Kidney (tissue), 14 donors: ENCODE measurements around the gene NSMF. TPM values are rescaled to one million over a fixed set of nuclear protein-coding genes. Genes with fewer than 3 reads are reported as not detected.
A peak's percentile ranks its signal among the peaks of the same experiment; 100 is the strongest.

Experiments
- DNase-seq, 5 donors: peaks; one replicate each; pipeline ENCODE4 v3.0.0-alpha.2; 2013 to 2020
- FAIRE-seq: peaks from 2 replicates; lab custom pipeline; 2012; peaks lifted over from hg19 to GRCh38; lab: Jason Lieb, UNC
- H3K27ac ChIP-seq, 2 donors: one replicate each; pipeline ENCODE4 v1.7.0; 2013; ENCODE audit warnings: low read depth in 2 of 2, low read length in 2 of 2, inconsistent platforms in 1 of 2
- H3K27me3 ChIP-seq: one replicate; pipeline ENCODE4 v1.7.1; 2013; ENCODE audit warnings: low read length, inconsistent platforms; ENCODE audit not compliant: control insufficient read depth, insufficient read depth
- H3K36me3 ChIP-seq, 3 donors: one replicate each; pipeline versions ENCODE4 v1.7.0 to v1.7.1; 2013; ENCODE audit warnings: low read length in 3 of 3, control low read depth in 1 of 3, inconsistent platforms in 1 of 3; ENCODE audit not compliant: insufficient read depth in 3 of 3, control insufficient read depth in 2 of 3
- H3K4me1 ChIP-seq, 3 donors: one replicate each; pipeline versions ENCODE4 v1.7.0 to v1.7.1; 2013; ENCODE audit warnings: low read length in 3 of 3, inconsistent platforms in 1 of 3, low read depth in 1 of 3; ENCODE audit not compliant: control insufficient read depth in 2 of 3, insufficient read depth in 2 of 3
- H3K4me3 ChIP-seq, 3 donors: one replicate each; pipeline versions ENCODE4 v1.7.0 to v1.8.1; 2013; ENCODE audit warnings: low read length in 3 of 3, control low read depth in 1 of 3, inconsistent platforms in 1 of 3
- H3K9ac ChIP-seq, 3 donors: one replicate each; pipeline versions ENCODE4 v1.7.0 to v1.7.1; 2013; ENCODE audit warnings: low read length in 3 of 3, control low read depth in 1 of 3, inconsistent platforms in 1 of 3
- H3K9me3 ChIP-seq, 3 donors: one replicate each; pipeline versions ENCODE4 v1.7.0 to v1.7.1; 2013; ENCODE audit warnings: low read length in 3 of 3, control low read depth in 1 of 3, inconsistent platforms in 1 of 3; ENCODE audit not compliant: control insufficient read depth in 2 of 3, insufficient read depth in 1 of 3
- CTCF ChIP-seq: IDR thresholded peaks from 3 replicates; pipeline ENCODE4 v1.5.1; 2012; ENCODE audit warnings: mild to moderate bottlenecking, moderate library complexity, borderline replicate concordance; ENCODE audit not compliant: insufficient read depth; ENCODE audit errors: extremely low read depth
- intact Hi-C: fragments of 100-400 bp; cut with DNase I; formaldehyde crosslinking; loops from one replicate; pipeline ENCODE4 v1.11.1; 2022
- polyA plus RNA-seq: library from polyadenylated mRNA; stranded (reverse); fragments of 350-450 nt; fragmentation: Illumina TruSeq; extraction: RNeasy Lipid Tissue Mini Kit (QIAGEN cat#74804); gene quantifications from one replicate; pipeline ENCODE4 v1.2.3, GENCODE V29; 2014; ENCODE audit warnings: low read depth, low replicate concordance; ENCODE audit not compliant: insufficient read depth
- total RNA-seq: library from RNA; stranded (reverse); fragmentation: NEBNext Ultra II Directional; extraction: Animal tissue kit (Norgen Biotek cat#: 25700); gene quantifications from one replicate; pipeline ENCODE4 v1.2.1, GENCODE V29; 2021
- donor health status: control.
- donor health status: control.
- donor health status: control.
- donor health status: control.
- donor health status: control.
- donor health status: DM: yes; HTN: yes; CAD: no.
- donor health status: Normal renal cell carcinoma (clear cell type).

NSMF gene
- total and polyA plus RNA-seq, 2 donors from 2014 or later = 32.7 to 49.5 TPM

GRCh38 chr9:137449931-137450538, 9.1 kb downstream of the NSMF start:
- Histone ChIP-seq H3K27me3 (no peaks in the 10 kb centered on the region), H3K4me3 (no peak overlapping the region), H3K9me3 (no peaks in the 10 kb centered on the region), H3K36me3 (no peaks in the 10 kb centered on the region), H3K9ac (no peak overlapping the region), H3K27ac (no peak overlapping the region), H3K4me1 (peaks cover 0 to 13% (median 0%) of the 10 kb centered on the region in 3 donors)
- intact Hi-C loops = no loop called here
- DNase-seq (peak in 4 of 5 donors; percentile 15 to 69 (median 34)), FAIRE-seq (no peak)
- no peak for TF ChIP-seq CTCF

DNA sequence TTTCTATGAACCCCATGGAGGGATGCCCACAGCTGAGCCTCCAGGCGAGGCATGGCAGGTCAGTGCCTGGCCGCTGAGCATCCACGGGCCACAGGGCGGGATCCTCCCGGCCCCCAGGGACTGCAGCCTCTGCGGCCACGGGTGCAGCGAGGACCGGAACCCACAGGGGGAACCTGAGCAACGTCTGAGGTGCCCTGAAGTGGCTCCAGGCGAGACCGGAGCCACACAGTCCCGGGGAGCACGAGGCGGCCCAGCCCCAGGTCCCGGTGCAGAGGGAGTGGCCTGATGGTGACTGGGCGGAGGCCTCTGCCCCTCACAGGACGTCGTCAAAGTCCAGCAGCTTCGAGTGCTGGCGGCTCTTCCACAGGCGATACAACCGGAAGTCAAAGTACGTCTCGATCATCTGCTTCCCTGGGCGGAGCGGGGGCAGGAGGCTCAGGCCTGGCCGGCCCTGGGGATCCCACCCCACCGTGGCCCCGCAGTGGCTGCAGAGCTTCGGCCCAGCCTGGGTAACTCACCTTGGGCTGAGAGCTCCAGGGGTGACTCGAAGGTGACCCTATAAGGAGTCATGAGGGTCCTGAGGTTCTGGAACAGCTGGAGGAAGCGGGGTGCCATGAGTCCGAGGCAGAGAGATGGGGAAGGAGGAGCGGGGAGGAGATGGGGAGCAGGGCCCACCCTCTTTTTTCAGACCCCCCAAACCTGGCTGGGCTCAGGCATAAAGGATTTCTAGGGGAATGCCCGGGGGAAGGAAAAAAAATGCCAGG, 9.9 kb downstream of the NSMF start:
- no peak for FAIRE-seq
- no peak for TF ChIP-seq CTCF

DNA sequence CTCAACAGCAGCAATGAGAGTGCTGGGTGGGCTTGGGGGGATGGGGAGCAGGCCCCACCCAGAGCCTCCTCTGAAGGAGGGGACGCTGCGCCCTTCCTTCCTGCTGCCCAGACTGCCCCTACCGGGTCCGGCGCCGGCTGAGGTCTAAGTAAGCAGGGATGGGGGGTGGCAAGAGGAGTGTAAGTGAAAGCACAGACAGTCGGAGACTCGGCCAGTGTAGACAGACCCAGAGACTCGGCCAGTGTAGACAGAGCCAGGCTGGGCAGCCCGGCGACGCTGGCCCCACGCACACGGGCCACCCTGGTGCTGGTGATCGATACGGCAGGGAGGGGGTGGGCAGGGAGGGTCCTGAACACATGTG, 10.6 kb downstream of the NSMF start:
- H3K4me1 ChIP-seq = peaks cover 0 to 6% (median 0%) of the 10 kb centered on the region in 3 donors
- no peaks in the 10 kb centered on the region for H3K27me3 ChIP-seq
- DNase-seq (peak in 1 of 5 donors; percentile 65), FAIRE-seq (no peak)
- H3K9ac ChIP-seq = no peak overlapping the region
- no peak for TF ChIP-seq CTCF
- H3K36me3 ChIP-seq = no peaks in the 10 kb centered on the region
- H3K27ac ChIP-seq = no peak overlapping the region
- no peak overlapping the region for H3K4me3 ChIP-seq
- no peaks in the 10 kb centered on the region for H3K9me3 ChIP-seq
- intact Hi-C loops = no loop called here

More for the DNA sequence above, 9.9 kb downstream of the NSMF start:
- no peaks in the 10 kb centered on the region for H3K27me3 ChIP-seq
- H3K27ac ChIP-seq = no peak overlapping the region
- intact Hi-C loops = no loop called here
- no peak overlapping the region for H3K9ac ChIP-seq
- H3K4me3 ChIP-seq = no peak overlapping the region
- H3K36me3 ChIP-seq = no peaks in the 10 kb centered on the region
- H3K4me1 ChIP-seq = peaks cover 0 to 7% (median 0%) of the 10 kb centered on the region in 3 donors
- DNase-seq = peak in 2 of 5 donors; percentile 48 to 71
- H3K9me3 ChIP-seq = no peaks in the 10 kb centered on the region
